ENCODE data around the gene LRMDA. TPM values are rescaled to one million over a fixed set of nuclear protein-coding genes. Genes with fewer than 3 reads are reported as not detected.

Gene LRMDA
- total and polyA plus RNA-seq, 2 of the 8 experiments (the other 6 are each of a cell fraction or from before 2014, with no cell fraction given) = 0.86 to 2.8 TPM

DNA sequence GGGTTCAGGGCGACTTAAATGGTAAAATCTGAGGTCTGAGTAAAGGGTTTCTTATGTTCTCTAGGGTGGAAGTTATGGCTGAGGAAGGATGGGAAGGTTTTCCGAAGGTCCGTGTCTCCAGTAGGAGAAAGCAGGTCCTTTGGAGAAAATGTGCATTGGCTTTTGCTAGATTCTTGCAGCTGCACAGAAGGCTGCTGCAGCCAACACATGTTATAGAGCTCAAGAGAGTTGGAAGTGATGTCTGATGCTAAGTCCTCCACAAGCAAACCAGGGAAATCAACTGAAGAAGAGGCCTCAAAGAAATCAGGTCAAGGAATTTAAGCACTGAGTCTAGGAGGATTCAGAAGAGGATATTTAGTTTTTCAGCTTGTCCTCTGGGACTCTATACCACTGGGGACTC is 404.6 kb downstream of the LRMDA start:
- Histone ChIP-seq H4K91ac (replicated peaks; ENCODE audit: insufficient read length, low read length) (no peak overlapping the region), H3K23me2 (ENCODE audit: low read depth, low read length) (no peaks in the 10 kb centered on the region), H4K20me1 (replicated peaks in 1 of 2; ENCODE audit: control insufficient read depth in 1 of 2, insufficient read depth in 2 of 2, low read length in 2 of 2) (no peaks in the 10 kb centered on the region), H3K56ac (replicated peaks; ENCODE audit: insufficient read length, low read depth, low read length) (no peak overlapping the region), H2BK5ac (ENCODE audit: low read depth, low read length) (no peak overlapping the region), H4K8ac (ENCODE audit: extremely low read depth, insufficient read depth, low read length) (no peak overlapping the region), H3K14ac (ENCODE audit: insufficient read length) (no peak overlapping the region), H3K4me1 (replicated peaks in 1 of 4; ENCODE audit: control insufficient read depth in 3 of 4, insufficient read depth in 4 of 4, low read length in 3 of 4) (no peaks in the 10 kb centered on the region), H3K27ac (ENCODE audit: low read depth, low read length) (no peak overlapping the region), H3K18ac (ENCODE audit: extremely low read depth, low read length) (no peak overlapping the region), H2BK15ac (ENCODE audit: low read length) (no peak overlapping the region), H2AFZ (ENCODE audit: low read length) (no peak overlapping the region), H3K4me2 (ENCODE audit: insufficient read depth in 1 of 2, low read depth in 2 of 2, low read length in 2 of 2) (no peak overlapping the region), H3K23ac (ENCODE audit: insufficient read length) (no peak overlapping the region), H3K36me3 (ENCODE audit: control insufficient read depth in 2 of 4, insufficient read depth in 4 of 4, low read length in 3 of 4) (no peaks in the 10 kb centered on the region), H3K4ac (replicated peaks; ENCODE audit: insufficient read length, low read depth, low read length) (no peak overlapping the region), H3K4me3 (ENCODE audit: extremely low read depth in 1 of 4, insufficient read depth in 2 of 4, low read depth in 3 of 4, low read length in 4 of 4) (no peak overlapping the region), H2BK12ac (ENCODE audit: low read depth, low read length) (no peak overlapping the region), H3K79me2 (ENCODE audit: control insufficient read depth in 1 of 2, insufficient read depth in 2 of 2, low read length in 2 of 2) (no peaks in the 10 kb centered on the region), H2AK5ac (ENCODE audit: low read depth, low read length) (no peak overlapping the region), H3K9me3 (ENCODE audit: insufficient read depth in 2 of 2, low read depth in 1 of 2, low read length in 1 of 2) (no peaks in the 10 kb centered on the region; a peak in 1 of 4 replicates), H4K5ac (ENCODE audit: insufficient read length, low read depth, low read length) (no peak overlapping the region), H3K9ac (replicated peaks in 1 of 4; ENCODE audit: extremely low read depth in 1 of 4, low read depth in 3 of 4, low read length in 3 of 4) (no peak overlapping the region), H3K79me1 (ENCODE audit: low read depth, low read length) (no peaks in the 10 kb centered on the region), H2BK20ac (ENCODE audit: low read length) (no peak overlapping the region), H2BK120ac (replicated peaks; ENCODE audit: low read depth, low read length) (no peak overlapping the region), H3K27me3 (replicated peaks in 1 of 4; ENCODE audit: control insufficient read depth in 3 of 4, extremely low read depth in 1 of 4, insufficient read depth in 3 of 4, low read length in 3 of 4) (no peaks in the 10 kb centered on the region)
- ChIA-PET POLR2A (ENCODE audit: partially characterized antibody) (no interaction called here), CTCF (ENCODE audit: partially characterized antibody) (no interaction called here)
- no peak for DNase-seq (ENCODE audit: low read depth in 1 of 2, low spot score in 2 of 2)
- 95% methylated on average over 3 of the region's 3 CpGs; no CpG with 5 or more reads in 1 of the 2 experiments for WGBS, 2 experiments (ENCODE audit: extremely low coverage in 1 of 2, insufficient coverage in 1 of 2, insufficient read length in 1 of 2, insufficient replicate concordance in 2 of 2, low coverage in 1 of 2, low lambda C conversion rate in 2 of 2, missing lambda C conversion rate in 1 of 2)
- TF ChIP-seq CEBPB (IDR thresholded peaks at IDR 0.05; ENCODE audit: low read depth, low read length) (no peak), POU5F1 (IDR thresholded peaks at IDR 0.05; ENCODE audit: low read depth, low read length) (no peak), CHD2 (IDR thresholded peaks at IDR 0.05; ENCODE audit: low read length) (no peak), SP4 (IDR thresholded peaks at IDR 0.05; ENCODE audit: low read length) (no peak), EZH2 (IDR thresholded peaks at IDR 0.05; ENCODE audit: low read depth, low read length, severe bottlenecking) (no peak), TAF7 (optimal IDR thresholded peaks at IDR 0.05; ENCODE audit: borderline replicate concordance, low read depth, low read length) (no peak), SP2 (IDR thresholded peaks at IDR 0.05; ENCODE audit: low read length) (no peak), GTF2F1 (IDR thresholded peaks at IDR 0.05; ENCODE audit: borderline replicate concordance, low read depth, low read length) (no peak), TBP (IDR thresholded peaks at IDR 0.05; ENCODE audit: low read depth, low read length) (no peak), CBX8 (IDR thresholded peaks at IDR 0.05; ENCODE audit: borderline replicate concordance, low read depth, low read length) (no peak), SUZ12 (IDR thresholded peaks at IDR 0.05; ENCODE audit: low read length) (no peak), CBX5 (IDR thresholded peaks at IDR 0.05; ENCODE audit: low read depth, low read length) (no peak), RXRA (IDR thresholded peaks at IDR 0.05; ENCODE audit: insufficient read depth, low read depth, low read length) (no peak)
- TF ChIP-seq, protein P1, sequence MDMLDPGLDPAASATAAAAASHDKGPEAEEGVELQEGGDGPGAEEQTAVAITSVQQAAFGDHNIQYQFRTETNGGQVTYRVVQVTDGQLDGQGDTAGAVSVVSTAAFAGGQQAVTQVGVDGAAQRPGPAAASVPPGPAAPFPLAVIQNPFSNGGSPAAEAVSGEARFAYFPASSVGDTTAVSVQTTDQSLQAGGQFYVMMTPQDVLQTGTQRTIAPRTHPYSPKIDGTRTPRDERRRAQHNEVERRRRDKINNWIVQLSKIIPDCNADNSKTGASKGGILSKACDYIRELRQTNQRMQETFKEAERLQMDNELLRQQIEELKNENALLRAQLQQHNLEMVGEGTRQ (IDR thresholded peaks at IDR 0.05; ENCODE audit: low read length) = no peak
- FAIRE-seq = no peak
